Thyroid gland (tissue), 4 donors: Measurements from ENCODE around the gene ROS1. TPM values are rescaled to one million over a fixed set of nuclear protein-coding genes. Genes with fewer than 3 reads are reported as not detected.

Experiments used
- DNase-seq, 2 donors: peaks; one replicate each; pipeline ENCODE4 v3.0.0-alpha.2; 2019
- H3K27ac ChIP-seq, 3 donors: fragments of 200-600 bp; sonication (generic); 1 replicate in 2 of 3; 2 replicates in 1 of 3; pipeline ENCODE4 v1.5.1; 2016 to 2019; ENCODE audit warnings: mild to moderate bottlenecking in 1 of 3, moderate library complexity in 1 of 3
- H3K27me3 ChIP-seq: fragments of 200-600 bp; sonication (generic); one replicate; pipeline ENCODE4 v1.5.1; 2019
- H3K36me3 ChIP-seq, 2 donors: fragments of 200-600 bp; sonication (generic); one replicate each; pipeline ENCODE4 v1.5.1; 2016 to 2019
- H3K4me1 ChIP-seq, 2 donors: fragments of 200-600 bp; sonication (generic); one replicate each; pipeline ENCODE4 v1.5.1; 2017 to 2019
- H3K4me3 ChIP-seq, 3 donors: fragments of 200-600 bp; sonication (generic); replicated peaks in 1 of 3; 1 replicate in 2 of 3; 2 replicates in 1 of 3; pipeline ENCODE4 v1.5.1; 2016; ENCODE audit warnings: mild to moderate bottlenecking in 1 of 3
- H3K9me3 ChIP-seq: fragments of 200-600 bp; sonication (generic); one replicate; pipeline ENCODE4 v1.5.1; 2017
- POLR2A ChIP-seq, 2 donors: fragments of 450-650 bp; IDR thresholded peaks; one replicate each; pipeline ENCODE4 v1.6.1; 2017; ENCODE audit warnings: antibody characterized with exemption in 2 of 2, mild to moderate bottlenecking in 2 of 2, moderate library complexity in 1 of 2
- WGBS, 2 donors: methylation state at CpG; one replicate each; pipeline ENCODE4 v1.1.5; 2017; 5-methylcytosine and 5-hydroxymethylcytosine counted together
- intact Hi-C: fragments of 100-400 bp; cut with DNase I; formaldehyde crosslinking; loops from one replicate; pipeline ENCODE4 v1.15.1; 2023
- total RNA-seq, 4 donors: library from RNA; depleted of rRNA; stranded (reverse); fragments of >200 nt; gene quantifications; one replicate each; pipeline ENCODE4 v1.2.3, GENCODE V29; 2016
- TF ChIP-seq, protein P1 (sequence below), 6 experiments: fragments of 200-600 bp in 3 of 6; fragments of 450-650 bp in 3 of 6; sonication (generic) in 3 of 6; IDR thresholded peaks; one replicate each; pipeline ENCODE4 v1.5.1; 2016 to 2019; ENCODE audit warnings: antibody characterized with exemption in 6 of 6, mild to moderate bottlenecking in 2 of 6, inconsistent platforms in 1 of 6, moderate library complexity in 1 of 6

The ROS1 gene
- total RNA-seq, 4 donors from 2014 or later: not detected

DNA sequence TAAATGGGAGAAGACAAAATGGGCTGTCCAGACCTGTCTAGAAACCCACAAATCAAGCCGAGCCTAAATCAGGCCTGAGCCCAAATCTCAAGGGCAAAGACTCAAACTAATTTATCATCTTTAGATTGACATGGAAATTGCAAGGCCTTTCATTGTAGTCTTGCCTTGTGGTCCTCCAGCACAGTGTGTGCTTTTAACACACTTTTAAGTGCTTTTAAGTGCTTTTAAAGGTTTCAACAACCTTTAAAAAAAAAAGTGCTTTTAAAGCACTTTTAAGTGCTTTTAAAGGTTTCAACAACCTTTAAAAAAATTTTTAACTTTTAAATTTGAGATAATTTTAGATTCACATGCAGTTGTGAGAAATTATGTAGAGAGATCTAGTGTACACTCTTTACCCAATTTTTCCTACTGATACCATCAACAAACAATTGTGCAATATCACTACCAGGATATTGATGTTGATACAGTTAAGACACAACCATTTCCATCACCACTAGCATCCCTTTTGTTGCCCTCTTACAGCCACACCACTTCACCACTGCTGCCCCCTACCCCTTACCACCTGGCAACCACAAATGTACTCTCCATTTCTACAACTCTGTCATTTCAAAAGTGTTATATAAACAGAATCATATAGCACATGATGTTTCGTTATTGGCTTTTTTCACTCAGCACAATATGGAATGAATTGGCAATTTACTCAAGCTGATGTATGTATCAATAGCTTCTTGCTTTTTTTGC lies 33.6 kb upstream of the ROS1 start:
- TF ChIP-seq, protein P1, sequence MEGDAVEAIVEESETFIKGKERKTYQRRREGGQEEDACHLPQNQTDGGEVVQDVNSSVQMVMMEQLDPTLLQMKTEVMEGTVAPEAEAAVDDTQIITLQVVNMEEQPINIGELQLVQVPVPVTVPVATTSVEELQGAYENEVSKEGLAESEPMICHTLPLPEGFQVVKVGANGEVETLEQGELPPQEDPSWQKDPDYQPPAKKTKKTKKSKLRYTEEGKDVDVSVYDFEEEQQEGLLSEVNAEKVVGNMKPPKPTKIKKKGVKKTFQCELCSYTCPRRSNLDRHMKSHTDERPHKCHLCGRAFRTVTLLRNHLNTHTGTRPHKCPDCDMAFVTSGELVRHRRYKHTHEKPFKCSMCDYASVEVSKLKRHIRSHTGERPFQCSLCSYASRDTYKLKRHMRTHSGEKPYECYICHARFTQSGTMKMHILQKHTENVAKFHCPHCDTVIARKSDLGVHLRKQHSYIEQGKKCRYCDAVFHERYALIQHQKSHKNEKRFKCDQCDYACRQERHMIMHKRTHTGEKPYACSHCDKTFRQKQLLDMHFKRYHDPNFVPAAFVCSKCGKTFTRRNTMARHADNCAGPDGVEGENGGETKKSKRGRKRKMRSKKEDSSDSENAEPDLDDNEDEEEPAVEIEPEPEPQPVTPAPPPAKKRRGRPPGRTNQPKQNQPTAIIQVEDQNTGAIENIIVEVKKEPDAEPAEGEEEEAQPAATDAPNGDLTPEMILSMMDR (IDR thresholded peaks at IDR 0.05): no peak
- TF ChIP-seq POLR2A (IDR thresholded peaks at IDR 0.05): no peak
- WGBS, 2 donors: 60 to 91% methylated on average over 2 of the region's 2 CpGs
- Histone ChIP-seq H3K27ac (no peak overlapping the region), H3K27me3 (no peaks in the 10 kb centered on the region), H3K36me3 (no peaks in the 10 kb centered on the region), H3K4me3 (no peak overlapping the region), H3K4me1 (no peaks in the 10 kb centered on the region), H3K9me3 (no peaks in the 10 kb centered on the region)
- intact Hi-C loops: no loop called here
- DNase-seq: no peak

DNA sequence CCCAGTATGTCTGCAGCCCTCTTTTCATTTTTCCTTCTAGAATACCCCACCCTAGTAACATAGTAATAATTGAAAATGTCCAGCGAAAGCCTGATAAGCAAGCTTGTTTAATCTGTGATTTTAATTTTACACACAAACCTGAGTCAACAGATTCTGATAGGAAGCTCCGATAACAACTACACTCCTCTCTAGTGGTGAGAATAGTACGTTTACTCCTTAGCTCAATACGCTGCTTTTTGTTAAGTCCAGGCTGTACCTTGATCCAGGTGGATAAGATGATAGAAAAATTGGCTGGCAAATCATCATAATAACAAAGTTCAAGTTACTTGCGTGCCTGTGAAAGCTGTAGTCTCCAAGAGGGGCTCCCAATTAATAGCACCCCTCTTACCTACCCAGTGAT lies 31.3 kb upstream of the ROS1 start:
- Histone ChIP-seq H3K27ac (no peak overlapping the region), H3K36me3 (no peaks in the 10 kb centered on the region), H3K4me1 (peaks cover 2% of the 10 kb centered on the region in 2 donors), H3K4me3 (no peak overlapping the region), H3K9me3 (no peaks in the 10 kb centered on the region), H3K27me3 (no peaks in the 10 kb centered on the region)
- DNase-seq: no peak
- 83 to 90% methylated on average over 5 of the region's 5 CpGs for WGBS, 2 donors
- intact Hi-C loops: no loop called here
- no peak for TF ChIP-seq POLR2A (IDR thresholded peaks at IDR 0.05)
- TF ChIP-seq, protein P1 (IDR thresholded peaks at IDR 0.05): no peak

DNA sequence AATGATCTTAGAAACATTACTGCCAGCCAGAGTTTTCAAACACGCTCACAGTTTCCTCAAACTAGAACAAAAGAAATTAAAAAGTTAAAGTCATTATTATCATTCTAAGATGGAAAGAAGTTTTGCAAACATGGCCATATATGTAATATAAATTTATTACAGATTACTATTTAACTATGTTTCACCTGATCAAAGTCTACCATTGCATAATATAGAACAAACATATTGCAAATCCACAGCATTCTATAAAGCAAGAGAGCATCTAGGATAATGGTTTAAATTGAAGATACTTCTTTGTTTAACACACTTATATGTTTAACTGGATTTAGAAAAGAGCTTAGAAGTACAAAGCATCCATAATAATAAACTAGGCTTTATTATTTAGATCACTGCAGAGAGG lies 30.5 kb upstream of the ROS1 start:
- DNase-seq: no peak
- no peak overlapping the region for H3K27ac ChIP-seq
- H3K36me3 ChIP-seq: no peaks in the 10 kb centered on the region
- WGBS, 2 donors: 50 to 95% methylated on average over 1 of the region's 1 CpG
- no peak overlapping the region for H3K4me3 ChIP-seq
- no peak for TF ChIP-seq POLR2A (IDR thresholded peaks at IDR 0.05)
- TF ChIP-seq, protein P1 (IDR thresholded peaks at IDR 0.05): no peak
- no peaks in the 10 kb centered on the region for H3K9me3 ChIP-seq
- no peaks in the 10 kb centered on the region for H3K27me3 ChIP-seq
- intact Hi-C loops: no loop called here
- H3K4me1 ChIP-seq: peaks cover 7 to 8% of the 10 kb centered on the region in 2 donors

DNA sequence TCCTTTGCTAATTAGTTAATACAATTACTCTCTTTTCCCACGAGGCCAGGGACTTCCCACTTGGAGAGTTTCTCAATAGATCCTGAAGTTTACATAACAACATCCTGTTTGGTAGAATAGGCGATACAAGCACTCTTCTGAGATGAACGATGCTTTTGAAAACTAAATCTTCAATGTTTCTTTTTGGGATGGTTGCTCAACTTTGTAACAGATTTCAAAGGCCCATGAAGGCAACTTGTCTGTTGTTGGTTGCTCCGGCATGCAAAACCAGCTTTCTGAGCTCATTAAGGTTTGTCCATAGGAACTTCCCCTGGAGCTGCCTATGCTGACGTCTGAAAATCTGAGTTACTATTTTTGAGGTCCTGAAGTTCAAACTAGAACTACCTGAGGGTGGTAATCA lies 25.9 kb upstream of the ROS1 start:
- WGBS, 2 donors: 16 to 26% methylated on average over 5 of the region's 5 CpGs
- no peaks in the 10 kb centered on the region for H3K9me3 ChIP-seq
- DNase-seq: peak in 1 of 2 donors; percentile 4
- no peaks in the 10 kb centered on the region for H3K27me3 ChIP-seq
- no peaks in the 10 kb centered on the region for H3K36me3 ChIP-seq
- TF ChIP-seq, protein P1 (IDR thresholded peaks at IDR 0.05): no peak
- no peak for TF ChIP-seq POLR2A (IDR thresholded peaks at IDR 0.05)
- H3K4me1 ChIP-seq: peaks cover 7 to 8% of the 10 kb centered on the region in 2 donors
- intact Hi-C loops: loop anchor here (5.0 kb wide), 1 partner anchor 156 kb away; no protein-coding TSS in a partner anchor
- no peak overlapping the region for H3K27ac ChIP-seq
- no peak overlapping the region for H3K4me3 ChIP-seq
